GM23338 (cell line): ENCODE data around the gene GPD2.

Experiments used
- CTCF ChIP-seq, 2 experiments: fragments of 200-600 bp in 1 of 2; sonication (generic) in 1 of 2; conservative IDR thresholded peaks; 2 replicates each; pipeline versions ENCODE4 v1.5.1 to v1.6.1; 2016 to 2017; ENCODE audit warnings: antibody characterized with exemption in 2 of 2, low read depth in 2 of 2, mild to moderate bottlenecking in 2 of 2, moderate library complexity in 1 of 2
- EZH2phosphoT487 ChIP-seq: fragments of 200-600 bp; sonication (generic); IDR thresholded peaks from one replicate; pipeline ENCODE4 v1.8.1; 2018; ENCODE audit warnings: antibody characterized with exemption; ENCODE audit not compliant: unreplicated experiment
- POLR2AphosphoS5 ChIP-seq: IDR thresholded peaks from 2 replicates; pipeline ENCODE4 v1.6.1; 2016; ENCODE audit warnings: antibody characterized with exemption, low read depth

GRCh38 chr2:156590085-156590739 lies 154.0 kb downstream of the GPD2 start:
- TF ChIP-seq CTCF (conservative IDR thresholded peaks at IDR 0.05; ENCODE audit: low read depth in 2 of 2), result no peak
- TF ChIP-seq POLR2AphosphoS5, result no peak
- no peak for TF ChIP-seq EZH2phosphoT487
